HepG2 (cell line): ENCODE results near the gene MYO1B. TPM values are rescaled to one million over a fixed set of nuclear protein-coding genes. Genes with fewer than 3 reads are reported as not detected.

ENCODE experiments used
- ARHGAP35 ChIP-seq: sonication (generic); formaldehyde crosslinking; IDR thresholded peaks from 2 replicates; pipeline ENCODE4 v1.9.0; 2022; ENCODE audit warnings: mild to moderate bottlenecking, inconsistent platforms, moderate library complexity, missing genetic modification reagents, borderline replicate concordance
- BRCA1 ChIP-seq: sonication (generic); formaldehyde crosslinking; IDR thresholded peaks from 2 replicates; pipeline ENCODE4 v1.4.0; 2020; ENCODE audit warnings: missing genetic modification reagents
- CAMTA2 ChIP-seq: sonication (generic); formaldehyde crosslinking; IDR thresholded peaks from 2 replicates; pipeline ENCODE4 v1.4.0; 2020; ENCODE audit warnings: mild to moderate bottlenecking, missing genetic modification reagents, borderline replicate concordance
- FOXJ3 ChIP-seq: sonication (generic); formaldehyde crosslinking; IDR thresholded peaks from 2 replicates; pipeline ENCODE4 v1.4.0; 2020; ENCODE audit warnings: missing genetic modification reagents, mild to moderate bottlenecking, borderline replicate concordance
- GATAD2A ChIP-seq: IDR thresholded peaks from 2 replicates; pipeline ENCODE4 v1.6.1; 2016
- GFI1 ChIP-seq: sonication (generic); formaldehyde crosslinking; IDR thresholded peaks from 2 replicates; pipeline ENCODE4 v1.5.0; 2020; ENCODE audit warnings: missing genetic modification reagents, mild to moderate bottlenecking, borderline replicate concordance
- HMGA1 ChIP-seq: sonication (generic); formaldehyde crosslinking; conservative IDR thresholded peaks from 2 replicates; pipeline ENCODE4 v1.4.0; 2020; ENCODE audit warnings: missing genetic modification reagents
- HOXA3 ChIP-seq: sonication (generic); formaldehyde crosslinking; IDR thresholded peaks from 2 replicates; pipeline ENCODE4 v1.5.0; 2020; ENCODE audit warnings: missing genetic modification reagents
- JUN ChIP-seq: sonication (generic); formaldehyde crosslinking; IDR thresholded peaks from 2 replicates; pipeline ENCODE4 v1.4.0; 2020; ENCODE audit warnings: mild to moderate bottlenecking, missing genetic modification reagents
- KMT2A ChIP-seq: sonication (generic); formaldehyde crosslinking; IDR thresholded peaks from 2 replicates; pipeline ENCODE4 v1.4.0; 2020; ENCODE audit warnings: missing genetic modification reagents
- MYNN ChIP-seq: sonication (generic); formaldehyde crosslinking; IDR thresholded peaks from 2 replicates; pipeline ENCODE4 v1.4.0; 2020; ENCODE audit warnings: mild to moderate bottlenecking, low read depth, missing genetic modification reagents
- NFKBIZ ChIP-seq: IDR thresholded peaks from 2 replicates; pipeline ENCODE4 v1.6.1; 2018; ENCODE audit warnings: missing genetic modification reagents, missing compliant biosample characterization
- NONO ChIP-seq, 2 experiments: fragments of 450-650 bp in 1 of 2; sonication (generic) in 1 of 2; formaldehyde crosslinking in 1 of 2; IDR thresholded peaks in 1 of 2; conservative IDR thresholded peaks in 1 of 2; 2 replicates each; pipeline versions ENCODE4 v1.6.1 to v1.8.0; 2017 to 2022; ENCODE audit warnings: mild to moderate bottlenecking in 1 of 2, missing genetic modification reagents in 1 of 2, moderate library complexity in 1 of 2
- NR2C2 ChIP-seq: sonication (generic); formaldehyde crosslinking; IDR thresholded peaks from 2 replicates; pipeline ENCODE4 v1.4.0; 2020; ENCODE audit warnings: missing genetic modification reagents, mild to moderate bottlenecking, moderate library complexity, borderline replicate concordance
- PCBP1 ChIP-seq: fragments of 200-400 bp; formaldehyde crosslinking; IDR thresholded peaks from 2 replicates; pipeline ENCODE4 v1.6.1; 2017; ENCODE audit warnings: mild to moderate bottlenecking, low read depth, low read length, borderline replicate concordance
- SIX1 ChIP-seq: sonication (generic); formaldehyde crosslinking; IDR thresholded peaks from 2 replicates; pipeline ENCODE4 v1.4.0; 2020; ENCODE audit warnings: missing genetic modification reagents, borderline replicate concordance
- ZBTB1 ChIP-seq: sonication (generic); formaldehyde crosslinking; IDR thresholded peaks from 2 replicates; pipeline ENCODE4 v1.4.0; 2020; ENCODE audit warnings: missing genetic modification reagents, borderline replicate concordance
- ZBTB42 ChIP-seq: sonication (generic); formaldehyde crosslinking; IDR thresholded peaks from 2 replicates; pipeline ENCODE4 v1.5.0; 2020; ENCODE audit warnings: mild to moderate bottlenecking, missing genetic modification reagents
- ZBTB8A ChIP-seq: sonication (generic); formaldehyde crosslinking; IDR thresholded peaks from 2 replicates; pipeline ENCODE4 v1.4.0; 2020; ENCODE audit warnings: mild to moderate bottlenecking, low read depth, missing genetic modification reagents, borderline replicate concordance
- ZFX ChIP-seq: sonication (generic); formaldehyde crosslinking; IDR thresholded peaks from 2 replicates; pipeline ENCODE4 v1.4.0; 2020; ENCODE audit warnings: mild to moderate bottlenecking, low read depth, missing genetic modification reagents, moderate library complexity
- ZNF136 ChIP-seq: sonication (generic); formaldehyde crosslinking; IDR thresholded peaks from 2 replicates; pipeline ENCODE4 v1.8.1; 2022; ENCODE audit warnings: low read depth, mild to moderate bottlenecking, moderate library complexity, missing genetic modification reagents
- ZNF496 ChIP-seq: sonication (generic); formaldehyde crosslinking; IDR thresholded peaks from 2 replicates; pipeline ENCODE4 v1.8.1; 2023; ENCODE audit warnings: mild to moderate bottlenecking, moderate library complexity, missing genetic modification reagents; ENCODE audit not compliant: insufficient replicate concordance
- polyA plus RNA-seq, 8 experiments: library from polyadenylated mRNA; depleted of rRNA in 3 of 8; stranded (reverse) in 7 of 8; unstranded in 1 of 8; fragments of >200 nt; fragmentation: Illumina TruSeq in 4 of 8; extraction: Trizol in 4 of 8; gene quantifications; 2 replicates each; pipeline versions ENCODE4 v1.2.1 to v1.2.3, GENCODE V29; 2011 to 2016; ENCODE audit warnings: low read depth in 4 of 8, missing spikeins in 1 of 8, mixed read lengths in 1 of 8; ENCODE audit not compliant: insufficient read depth in 1 of 8
- total RNA-seq, 5 experiments: library from RNA; depleted of rRNA; stranded (reverse); fragments of >200 nt; fragmentation: Illumina TruSeq; extraction: Trizol; gene quantifications; 2 replicates each; pipeline ENCODE4 v1.2.3, GENCODE V29; 2016; ENCODE audit warnings: low read depth in 1 of 5
- TF ChIP-seq, protein P1 (sequence below): sonication (generic); formaldehyde crosslinking; conservative IDR thresholded peaks from 2 replicates; pipeline ENCODE4 v1.8.1; 2023; ENCODE audit warnings: missing genetic modification reagents
- TF ChIP-seq, protein P2 (sequence below): IDR thresholded peaks from 2 replicates; pipeline ENCODE4 v1.6.1; 2016; ENCODE audit warnings: mild to moderate bottlenecking, missing biosample characterization, missing genetic modification reagents
- TF ChIP-seq, protein P3 (sequence below): IDR thresholded peaks from 2 replicates; pipeline ENCODE4 v1.6.1; 2012; ENCODE audit warnings: low read length, improper control_type of control experiment

MYO1B gene
- total and polyA plus RNA-seq, 2 of the 13 experiments (the other 11 are each of a cell fraction or from before 2014, with no cell fraction given), result 36.9 to 89.8 TPM

DNA sequence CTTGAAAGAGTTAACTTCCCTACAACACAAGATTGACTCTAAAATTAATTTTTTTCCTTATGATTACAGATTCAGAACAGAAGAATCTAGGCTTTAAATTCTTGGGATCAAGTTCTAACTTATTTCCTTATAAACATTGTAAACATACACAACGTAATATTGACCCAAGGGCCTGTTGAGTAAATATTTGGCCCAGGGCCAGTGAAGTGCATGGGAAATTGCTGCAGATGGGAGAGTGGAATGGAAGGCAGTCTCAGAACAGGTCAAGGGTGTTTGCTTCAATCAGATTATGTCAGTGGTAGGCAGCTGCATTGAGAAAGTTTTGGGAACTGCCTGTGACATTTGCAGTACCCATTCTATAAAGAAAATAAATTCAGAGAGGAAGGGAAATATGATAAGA is 137.6 kb downstream of the MYO1B start (continued):
- TF ChIP-seq PCBP1 (no peak), JUN (0 out of 2 replicates have a peak, but pooled peaks have one; percentile 26), BRCA1 (no peak), SIX1 (CRISPR knock-in tag) (0 out of 2 replicates have a peak, but pooled peaks have one; percentile 59), NR2C2 (peak; percentile 61; the same call in 1 of the 2 replicates), HMGA1 (no peak), NFKBIZ (CRISPR knock-in tag) (peak; percentile 77), ZBTB42 (CRISPR knock-in tag) (no peak), ZBTB8A (CRISPR knock-in tag) (no peak), ARHGAP35 (CRISPR knock-in tag) (no peak), GFI1 (CRISPR knock-in tag) (peak; percentile 69; the same call in 1 of the 2 replicates), ZNF136 (no peak), NONO (IDR thresholded peaks at IDR 0.05) (no peak), NONO (CRISPR knock-in tag; conservative IDR thresholded peaks at IDR 0.05) (peak; percentile 60; the same call in 1 of the 2 replicates), ZBTB1 (CRISPR knock-in tag) (no peak), KMT2A (no peak), HOXA3 (CRISPR knock-in tag) (peak; percentile 15; the same call in 1 of the 2 replicates), ZFX (CRISPR knock-in tag) (0 out of 2 replicates have a peak, but pooled peaks have one; percentile 16), FOXJ3 (peak; percentile 79; the same call in 1 of the 2 replicates), GATAD2A (CRISPR knock-in tag) (peak; percentile 97), CAMTA2 (CRISPR knock-in tag) (no peak), ZNF496 (CRISPR knock-in tag) (no peak), MYNN (CRISPR knock-in tag) (no peak)
- TF ChIP-seq, protein P1, sequence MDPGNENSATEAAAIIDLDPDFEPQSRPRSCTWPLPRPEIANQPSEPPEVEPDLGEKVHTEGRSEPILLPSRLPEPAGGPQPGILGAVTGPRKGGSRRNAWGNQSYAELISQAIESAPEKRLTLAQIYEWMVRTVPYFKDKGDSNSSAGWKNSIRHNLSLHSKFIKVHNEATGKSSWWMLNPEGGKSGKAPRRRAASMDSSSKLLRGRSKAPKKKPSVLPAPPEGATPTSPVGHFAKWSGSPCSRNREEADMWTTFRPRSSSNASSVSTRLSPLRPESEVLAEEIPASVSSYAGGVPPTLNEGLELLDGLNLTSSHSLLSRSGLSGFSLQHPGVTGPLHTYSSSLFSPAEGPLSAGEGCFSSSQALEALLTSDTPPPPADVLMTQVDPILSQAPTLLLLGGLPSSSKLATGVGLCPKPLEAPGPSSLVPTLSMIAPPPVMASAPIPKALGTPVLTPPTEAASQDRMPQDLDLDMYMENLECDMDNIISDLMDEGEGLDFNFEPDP (CRISPR knock-in tag), result no peak
- TF ChIP-seq, protein P2, sequence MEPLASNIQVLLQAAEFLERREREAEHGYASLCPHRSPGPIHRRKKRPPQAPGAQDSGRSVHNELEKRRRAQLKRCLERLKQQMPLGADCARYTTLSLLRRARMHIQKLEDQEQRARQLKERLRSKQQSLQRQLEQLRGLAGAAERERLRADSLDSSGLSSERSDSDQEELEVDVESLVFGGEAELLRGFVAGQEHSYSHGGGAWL (CRISPR knock-in tag), result no peak
- TF ChIP-seq, protein P3, sequence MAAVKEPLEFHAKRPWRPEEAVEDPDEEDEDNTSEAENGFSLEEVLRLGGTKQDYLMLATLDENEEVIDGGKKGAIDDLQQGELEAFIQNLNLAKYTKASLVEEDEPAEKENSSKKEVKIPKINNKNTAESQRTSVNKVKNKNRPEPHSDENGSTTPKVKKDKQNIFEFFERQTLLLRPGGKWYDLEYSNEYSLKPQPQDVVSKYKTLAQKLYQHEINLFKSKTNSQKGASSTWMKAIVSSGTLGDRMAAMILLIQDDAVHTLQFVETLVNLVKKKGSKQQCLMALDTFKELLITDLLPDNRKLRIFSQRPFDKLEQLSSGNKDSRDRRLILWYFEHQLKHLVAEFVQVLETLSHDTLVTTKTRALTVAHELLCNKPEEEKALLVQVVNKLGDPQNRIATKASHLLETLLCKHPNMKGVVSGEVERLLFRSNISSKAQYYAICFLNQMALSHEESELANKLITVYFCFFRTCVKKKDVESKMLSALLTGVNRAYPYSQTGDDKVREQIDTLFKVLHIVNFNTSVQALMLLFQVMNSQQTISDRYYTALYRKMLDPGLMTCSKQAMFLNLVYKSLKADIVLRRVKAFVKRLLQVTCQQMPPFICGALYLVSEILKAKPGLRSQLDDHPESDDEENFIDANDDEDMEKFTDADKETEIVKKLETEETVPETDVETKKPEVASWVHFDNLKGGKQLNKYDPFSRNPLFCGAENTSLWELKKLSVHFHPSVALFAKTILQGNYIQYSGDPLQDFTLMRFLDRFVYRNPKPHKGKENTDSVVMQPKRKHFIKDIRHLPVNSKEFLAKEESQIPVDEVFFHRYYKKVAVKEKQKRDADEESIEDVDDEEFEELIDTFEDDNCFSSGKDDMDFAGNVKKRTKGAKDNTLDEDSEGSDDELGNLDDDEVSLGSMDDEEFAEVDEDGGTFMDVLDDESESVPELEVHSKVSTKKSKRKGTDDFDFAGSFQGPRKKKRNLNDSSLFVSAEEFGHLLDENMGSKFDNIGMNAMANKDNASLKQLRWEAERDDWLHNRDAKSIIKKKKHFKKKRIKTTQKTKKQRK, result no peak
